GM12878 (cell line): Measurements from ENCODE around the gene LRRC10B.

ENCODE experiments used
- BACH1 ChIP-seq: fragments of 450-650 bp; IDR thresholded peaks from 2 replicates; pipeline ENCODE4 v1.6.1; 2017; ENCODE audit warnings: mild to moderate bottlenecking, borderline replicate concordance
- CBX5 ChIP-seq: sonication (generic); IDR thresholded peaks from 2 replicates; pipeline ENCODE4 v1.6.1; 2016; ENCODE audit warnings: low read depth, moderate library complexity, mild to moderate bottlenecking, inconsistent platforms
- CREB1 ChIP-seq: IDR thresholded peaks from 2 replicates; pipeline ENCODE4 v1.6.1; 2012; ENCODE audit warnings: low read depth, mild to moderate bottlenecking, inconsistent platforms
- POLR2AphosphoS5 ChIP-seq: IDR thresholded peaks from 2 replicates; pipeline ENCODE4 v1.6.1; 2011; ENCODE audit warnings: mild to moderate bottlenecking, low read length, inconsistent platforms
- RAD21 ChIP-seq: IDR thresholded peaks from 2 replicates; pipeline ENCODE4 v1.6.1; 2011; ENCODE audit warnings: mild to moderate bottlenecking, low read depth, low read length, moderate library complexity; ENCODE audit not compliant: insufficient read depth
- RFX5 ChIP-seq: IDR thresholded peaks from 2 replicates; pipeline ENCODE4 v1.6.1; 2011; ENCODE audit warnings: low read depth, low read length, improper control_type of control experiment
- SPI1 ChIP-seq: IDR thresholded peaks from 2 replicates; pipeline ENCODE4 v1.6.1; 2011; ENCODE audit warnings: low read depth, mild to moderate bottlenecking, low read length, moderate library complexity, borderline replicate concordance; ENCODE audit not compliant: insufficient read depth

DNA sequence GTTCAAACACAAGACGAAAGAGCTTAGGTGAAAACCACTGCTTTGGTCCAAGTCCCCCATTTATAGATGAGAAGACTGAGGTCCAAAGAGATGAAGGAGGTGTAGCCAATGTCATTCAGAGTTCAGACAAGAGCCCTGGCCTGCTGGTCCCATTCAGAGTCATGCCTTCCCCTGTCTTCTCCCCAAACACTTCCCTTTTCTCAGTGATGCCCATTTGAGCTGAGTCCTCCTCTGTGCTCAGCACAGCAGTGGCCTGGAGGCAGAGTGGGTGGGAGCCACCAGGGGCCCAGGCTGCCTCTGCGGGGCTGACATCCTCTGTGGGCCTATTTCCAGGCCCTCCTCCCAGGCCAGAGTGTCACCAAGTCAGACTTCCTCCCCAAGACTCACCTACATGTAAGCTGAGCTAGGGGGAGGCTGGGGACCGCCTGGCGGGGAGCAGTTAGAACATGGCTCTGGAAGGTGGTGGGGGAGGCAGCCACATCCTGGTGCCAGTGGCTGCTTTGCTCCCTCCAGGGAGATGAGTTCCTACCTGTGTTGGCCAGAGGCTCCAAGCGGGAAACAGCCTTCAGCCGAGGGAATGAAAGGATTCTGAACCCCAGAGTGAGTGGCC, 22.4 kb upstream of the LRRC10B start:
- TF ChIP-seq CREB1 (no peak), BACH1 (no peak), CBX5 (no peak), RAD21 (no peak), RFX5 (no peak), POLR2AphosphoS5 (no peak), SPI1 (no peak)
